Adrenal gland (tissue), 5 donors: Measurements from ENCODE around the gene CADPS.

ENCODE experiments used
- CTCF ChIP-seq, 6 experiments: fragments of 450-650 bp in 4 of 6; fragments of 200-600 bp in 2 of 6; sonication (generic) in 1 of 6; IDR thresholded peaks; 1 replicate in 5 of 6; 2 replicates in 1 of 6; pipeline versions ENCODE4 v1.5.1 to v1.8.0; 2016 to 2021; ENCODE audit warnings: antibody characterized with exemption in 6 of 6, mild to moderate bottlenecking in 2 of 6, moderate library complexity in 1 of 6
- POLR2A ChIP-seq, 2 donors: fragments of 450-650 bp; IDR thresholded peaks; one replicate each; pipeline ENCODE4 v1.6.1; 2017; ENCODE audit warnings: antibody characterized with exemption in 2 of 2, mild to moderate bottlenecking in 2 of 2, moderate library complexity in 1 of 2
- donor health status: DM: no; HTN: no; CAD: no.

GRCh38 chr3:62532796-62533195 lies 342.4 kb downstream of the CADPS start:
- TF ChIP-seq CTCF (IDR thresholded peaks at IDR 0.05) (no peak), POLR2A (IDR thresholded peaks at IDR 0.05) (no peak)
